Common myeloid progenitor, CD34-positive (primary cell): ENCODE results near the gene RBFOX2.
"Not testable (repeated sequence)": the region's sequence is repeated elsewhere in the genome, so short reads cannot be mapped to it uniquely, and the experiment has no call there.

Experiments
- CTCF ChIA-PET: fragments of 350-600 bp; sonication (Branson Sonifier 250); formaldehyde crosslinking; loops from one replicate; lab custom pipeline; 2021; ENCODE audit warnings: antibody characterized with exemption; lab: Charles Lee
- POLR2A ChIA-PET: fragments of 350-600 bp; sonication (Branson Sonifier 250); formaldehyde crosslinking; loops from one replicate; lab custom pipeline; 2021; ENCODE audit warnings: antibody characterized with exemption; lab: Charles Lee
- DNase-seq, 3 donors: peaks; one replicate each; pipeline versions ENCODE4 v3.0.0 to v3.0.0-alpha.2; 2013
- H3K27ac ChIP-seq, 2 experiments: 1 replicate in 1 of 2; 2 replicates in 1 of 2; pipeline ENCODE4 v1.7.0; 2013; ENCODE audit warnings: inconsistent platforms in 2 of 2, low read length in 2 of 2, mild to moderate bottlenecking in 2 of 2, low read depth in 1 of 2, moderate library complexity in 1 of 2; ENCODE audit not compliant: severe bottlenecking in 2 of 2, insufficient read depth in 1 of 2, poor library complexity in 1 of 2
- H3K27me3 ChIP-seq, 5 experiments: replicated peaks in 2 of 5; 1 replicate in 3 of 5; 2 replicates in 2 of 5; pipeline versions ENCODE4 v1.6.1 to v1.7.0; 2013; ENCODE audit warnings: low read length in 4 of 5, mild to moderate bottlenecking in 2 of 5, moderate library complexity in 2 of 5, inconsistent platforms in 1 of 5; ENCODE audit not compliant: insufficient read depth in 5 of 5, control insufficient read depth in 4 of 5
- H3K36me3 ChIP-seq, 4 experiments: 1 replicate in 2 of 4; 2 replicates in 2 of 4; pipeline versions ENCODE4 v1.6.1 to v1.7.0; 2013; ENCODE audit warnings: low read length in 3 of 4, control low read depth in 1 of 4, mild to moderate bottlenecking in 1 of 4; ENCODE audit not compliant: control insufficient read depth in 4 of 4, insufficient read depth in 4 of 4
- H3K4me1 ChIP-seq, 4 experiments: 1 replicate in 3 of 4; 2 replicates in 1 of 4; pipeline versions ENCODE4 v1.6.1 to v1.7.1; 2013; ENCODE audit warnings: low read length in 3 of 4, mild to moderate bottlenecking in 3 of 4, control low read depth in 1 of 4, inconsistent platforms in 1 of 4, moderate library complexity in 1 of 4; ENCODE audit not compliant: control insufficient read depth in 4 of 4, insufficient read depth in 4 of 4; ENCODE audit errors: control extremely low read depth in 1 of 4
- H3K4me3 ChIP-seq, 7 experiments: 1 replicate in 4 of 7; 2 replicates in 3 of 7; pipeline versions ENCODE4 v1.5.1 to v1.7.0; 2013; ENCODE audit warnings: mild to moderate bottlenecking in 7 of 7, low read length in 6 of 7, moderate library complexity in 6 of 7, inconsistent platforms in 2 of 7, low read depth in 2 of 7, control low read depth in 1 of 7; ENCODE audit not compliant: insufficient read depth in 4 of 7, control insufficient read depth in 1 of 7; ENCODE audit errors: extremely low read depth in 1 of 7
- H3K9me3 ChIP-seq, 5 experiments: 1 replicate in 4 of 5; 2 replicates in 1 of 5; pipeline versions ENCODE4 v1.6.1 to v1.7.1; 2013; ENCODE audit warnings: low read length in 4 of 5, mild to moderate bottlenecking in 2 of 5, inconsistent platforms in 1 of 5, low read depth in 1 of 5, moderate library complexity in 1 of 5; ENCODE audit not compliant: control insufficient read depth in 4 of 5, insufficient read depth in 2 of 5; ENCODE audit errors: control extremely low read depth in 1 of 5
- WGBS: methylation state at CpG from one replicate; pipeline ENCODE4 v1.1.5; 2013; ENCODE audit not compliant: insufficient coverage; 5-methylcytosine and 5-hydroxymethylcytosine counted together

The RBFOX2 gene

GRCh38 chr22:35711336-35711735 lies 317.3 kb downstream of the RBFOX2 start:
- POLR2A ChIA-PET, result no interaction called here
- no peak overlapping the region for H3K27ac ChIP-seq
- WGBS, result 100% methylated on average over 1 of the region's 4 CpGs
- no peaks in the 10 kb centered on the region for H3K4me1 ChIP-seq
- H3K27me3 ChIP-seq, result no peaks in the 10 kb centered on the region
- H3K36me3 ChIP-seq, result no peaks in the 10 kb centered on the region
- peaks cover 0 to 6% (median 2%) of the 10 kb centered on the region in 5 experiments for H3K9me3 ChIP-seq
- CTCF ChIA-PET, result no interaction called here
- H3K4me3 ChIP-seq, result no peak overlapping the region
- DNase-seq, result no peak

GRCh38 chr22:35708917-35709316 lies 319.7 kb downstream of the RBFOX2 start:
- no peaks in the 10 kb centered on the region for H3K27me3 ChIP-seq
- CTCF ChIA-PET, result no interaction called here
- POLR2A ChIA-PET, result no interaction called here
- H3K4me1 ChIP-seq, result no peaks in the 10 kb centered on the region
- no peaks in the 10 kb centered on the region for H3K36me3 ChIP-seq
- 98% methylated on average over 4 of the region's 7 CpGs for WGBS
- no peak overlapping the region for H3K4me3 ChIP-seq
- DNase-seq, result peak in 1 of 3 donors; percentile 15
- H3K9me3 ChIP-seq, result peaks cover 0 to 6% (median 2%) of the 10 kb centered on the region in 5 experiments
- no peak overlapping the region for H3K27ac ChIP-seq

- Histone ChIP-seq H3K27ac (no peak overlapping the region), H3K4me3 (no peak overlapping the region), H3K9me3 (peaks cover 0 to 6% (median 2%) of the 10 kb centered on the region in 5 experiments), H3K36me3 (no peaks in the 10 kb centered on the region), H3K4me1 (no peaks in the 10 kb centered on the region), H3K27me3 (no peaks in the 10 kb centered on the region)
- no peak for DNase-seq
- ChIA-PET POLR2A (no interaction called here), CTCF (no interaction called here)
- 95% methylated on average over 6 of the region's 7 CpGs for WGBS
These were observed 320.2 kb downstream of the RBFOX2 start for GRCh38 chr22:35708453-35708852.

DNA sequence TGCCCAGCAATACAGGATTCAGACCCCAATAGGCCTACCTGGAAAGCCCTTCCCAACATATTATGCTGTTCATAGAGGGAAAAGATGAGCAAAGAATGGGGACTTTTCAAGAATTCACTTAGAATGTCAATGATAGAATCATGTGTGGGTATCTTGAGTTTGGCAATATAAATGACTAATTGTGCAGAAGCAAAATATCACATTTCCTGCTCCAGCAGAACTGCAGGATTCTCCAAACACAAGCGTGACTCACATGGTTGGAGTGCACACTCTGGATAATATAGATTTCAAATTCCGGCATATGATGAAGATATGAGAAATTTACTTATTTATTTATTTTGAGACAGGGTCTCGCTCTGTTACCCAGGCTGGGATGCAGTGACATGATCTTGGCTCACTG lies 323.5 kb downstream of the RBFOX2 start:
- 100% methylated on average over 1 of the region's 3 CpGs for WGBS
- Histone ChIP-seq H3K4me3 (no peak overlapping the region), H3K36me3 (no peaks in the 10 kb centered on the region), H3K27me3 (no peaks in the 10 kb centered on the region), H3K4me1 (no peaks in the 10 kb centered on the region), H3K27ac (no peak overlapping the region), H3K9me3 (no peaks in the 10 kb centered on the region)
- DNase-seq, result no peak
- CTCF ChIA-PET, result no interaction called here
- POLR2A ChIA-PET, result no interaction called here

DNA sequence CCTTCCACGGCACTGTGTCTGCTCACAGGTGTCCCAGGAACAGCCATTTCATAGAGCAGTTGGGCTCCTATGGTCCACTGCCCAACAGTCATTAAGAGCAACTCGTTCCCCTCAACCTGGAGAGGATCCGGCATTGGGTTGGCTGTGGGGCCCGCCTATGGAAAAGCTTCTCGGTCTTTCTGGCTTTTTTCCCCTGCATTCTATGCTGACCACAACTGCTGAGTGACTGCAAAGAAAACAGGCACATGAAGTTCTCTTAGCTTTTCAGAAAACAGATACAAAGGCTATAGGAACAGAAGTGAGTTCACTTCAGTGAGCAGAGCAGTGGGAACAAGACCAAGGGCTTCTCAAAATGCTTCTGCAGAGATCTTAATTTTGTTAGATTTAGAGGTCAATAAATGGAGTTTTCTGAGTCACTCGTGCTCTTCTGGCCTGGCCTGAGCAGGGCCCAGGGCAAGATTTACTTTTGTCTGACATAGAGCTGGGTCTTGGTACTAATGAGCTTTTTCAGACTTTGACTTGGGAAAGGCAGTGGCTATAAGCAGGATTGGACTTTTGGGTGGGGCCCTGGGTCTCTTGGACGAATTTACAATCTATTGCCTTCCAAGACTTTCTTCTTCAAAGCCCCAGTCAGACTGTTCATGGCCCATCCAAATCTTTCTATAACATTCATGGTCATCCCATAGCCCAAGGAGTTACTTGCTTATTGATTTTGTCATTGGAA lies 324.6 kb downstream of the RBFOX2 start:
- POLR2A ChIA-PET, result no interaction called here
- H3K9me3 ChIP-seq, result no peaks in the 10 kb centered on the region
- 98% methylated on average over 7 of the region's 7 CpGs for WGBS
- no peaks in the 10 kb centered on the region for H3K27me3 ChIP-seq
- DNase-seq, result no peak
- CTCF ChIA-PET, result no interaction called here
- no peak overlapping the region for H3K27ac ChIP-seq
- H3K4me1 ChIP-seq, result no peaks in the 10 kb centered on the region
- H3K36me3 ChIP-seq, result no peaks in the 10 kb centered on the region
- no peak overlapping the region for H3K4me3 ChIP-seq

DNA sequence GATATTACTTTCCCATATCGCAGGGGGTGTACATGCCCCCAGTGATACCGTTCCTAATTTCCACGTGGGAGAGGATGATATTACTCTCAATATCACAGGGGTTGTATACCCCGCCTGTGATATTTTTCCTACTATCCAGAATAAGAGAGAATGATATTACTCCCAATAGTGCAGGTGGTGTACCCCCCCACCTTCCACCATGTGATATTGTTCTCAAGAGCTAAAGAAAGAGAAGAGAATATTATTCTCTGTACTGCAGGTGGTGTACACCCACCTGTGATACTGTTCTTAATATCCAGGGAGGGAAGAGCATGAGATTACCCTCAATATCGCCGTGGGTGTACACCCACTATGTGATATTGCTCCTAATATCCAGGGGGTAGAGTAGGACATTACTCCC lies 328.8 kb downstream of the RBFOX2 start:
- H3K27ac ChIP-seq, H3K27me3 ChIP-seq, POLR2A ChIA-PET, H3K4me1 ChIP-seq, H3K4me3 ChIP-seq, CTCF ChIA-PET, H3K36me3 ChIP-seq, H3K9me3 ChIP-seq: not testable (repeated sequence)
- peak in 2 of 3 donors; percentile 42 to 53 for DNase-seq
- no CpG with 5 or more reads among the region's 6 CpGs for WGBS

GRCh38 chr22:35697142-35697541 lies 331.5 kb downstream of the RBFOX2 start:
- WGBS, result 86% methylated on average over 6 of the region's 14 CpGs
- H3K4me1 ChIP-seq, result no peaks in the 10 kb centered on the region
- POLR2A ChIA-PET, result no interaction called here
- CTCF ChIA-PET, result no interaction called here
- DNase-seq, result peak in 2 of 3 donors; percentile 57 to 60
- H3K4me3 ChIP-seq, result no peak overlapping the region
- H3K27ac ChIP-seq, result no peak overlapping the region
- H3K27me3 ChIP-seq, result no peaks in the 10 kb centered on the region
- H3K9me3 ChIP-seq, result peaks cover 0 to 5% (median 0%) of the 10 kb centered on the region in 5 experiments
- H3K36me3 ChIP-seq, result no peaks in the 10 kb centered on the region
